Measurements from ENCODE around the gene TUBA1B. TPM values are rescaled to one million over a fixed set of nuclear protein-coding genes. Genes with fewer than 3 reads are reported as not detected.

Gene TUBA1B
- total and polyA plus RNA-seq, 2 of the 13 experiments (the other 11 are each of a cell fraction or from before 2014, with no cell fraction given), result 1,275 to 1,353 TPM

GRCh38 chr12:49131051-49131893 is at the start of gene TUBA1B (continued):
- TF ChIP-seq CSRNP2 (CRISPR knock-in tag; conservative IDR thresholded peaks at IDR 0.05; ENCODE audit: low read depth), result no peak
- TF ChIP-seq BRCA1 (CRISPR knock-in tag; IDR thresholded peaks at IDR 0.05), result no peak
- no peak for TF ChIP-seq HMG20A (CRISPR knock-in tag; IDR thresholded peaks at IDR 0.05; ENCODE audit: borderline replicate concordance)
- no peak for TF ChIP-seq NR2F6 (IDR thresholded peaks at IDR 0.05)
- no peak; the same call in 1 of the 2 replicates for TF ChIP-seq NR2F6 (CRISPR knock-in tag; IDR thresholded peaks at IDR 0.05)
- TF ChIP-seq NCOA1 (CRISPR knock-in tag; IDR thresholded peaks at IDR 0.05), result peak; percentile 5; the same call in 1 of the 2 replicates
- TF ChIP-seq ZNF496 (CRISPR knock-in tag; IDR thresholded peaks at IDR 0.05; ENCODE audit: insufficient replicate concordance), result no peak
- no peak; the same call in none of the 2 replicates for TF ChIP-seq ZNF605 (CRISPR knock-in tag; IDR thresholded peaks at IDR 0.05)
- TF ChIP-seq MTF2 (CRISPR knock-in tag; IDR thresholded peaks at IDR 0.05; ENCODE audit: borderline replicate concordance), result no peak
- 0 out of 2 replicates have a peak, but pooled peaks have one; percentile 37 for TF ChIP-seq ZNF878 (CRISPR knock-in tag; IDR thresholded peaks at IDR 0.05)
- no peak for TF ChIP-seq ZNF615 (CRISPR knock-in tag; IDR thresholded peaks at IDR 0.05; ENCODE audit: borderline replicate concordance)
- TF ChIP-seq CREB1 (IDR thresholded peaks at IDR 0.05), result no peak; the same call in 1 of the 2 replicates
- no peak for TF ChIP-seq CREB1 (CRISPR knock-in tag; IDR thresholded peaks at IDR 0.05)
- peak; percentile 27 for TF ChIP-seq ZFP36L1 (CRISPR knock-in tag; IDR thresholded peaks at IDR 0.05)
- TF ChIP-seq RFX5 (IDR thresholded peaks at IDR 0.05; ENCODE audit: low read depth, low read length), result no peak
- TF ChIP-seq TOE1 (CRISPR knock-in tag; IDR thresholded peaks at IDR 0.05), result no peak
- TF ChIP-seq SAP130 (CRISPR knock-in tag; IDR thresholded peaks at IDR 0.05; ENCODE audit: low read depth), result peak; percentile 82
- TF ChIP-seq MTERF4 (CRISPR knock-in tag; IDR thresholded peaks at IDR 0.05), result no peak
- TF ChIP-seq HIC2 (CRISPR knock-in tag; IDR thresholded peaks at IDR 0.05; ENCODE audit: low read depth), result 0 out of 2 replicates have a peak, but pooled peaks have one; percentile 8
